SK-N-MC (cell line): Measurements from ENCODE around the gene PRR19.

Source experiments
- DNase-seq: peaks from one replicate; pipeline ENCODE4 v3.0.0-alpha.2; 2011; ENCODE audit warnings: low read depth, low spot score
- H3K27ac ChIP-seq: fragments of 200-600 bp; sonication (generic); 2 replicates; pipeline ENCODE4 v1.5.1; 2016; ENCODE audit warnings: mixed run types
- H3K36me3 ChIP-seq: fragments of 200-600 bp; sonication (generic); 2 replicates; pipeline ENCODE4 v1.6.1; 2017; ENCODE audit warnings: antibody characterized with exemption, low read length, mixed read lengths; ENCODE audit not compliant: insufficient read depth
- H3K4me3 ChIP-seq: fragments of 200-600 bp; sonication (generic); 2 replicates; pipeline ENCODE4 v1.5.1; 2016
- H3K9ac ChIP-seq: fragments of 200-600 bp; sonication (generic); 2 replicates; pipeline ENCODE4 v1.8.0; 2017; ENCODE audit warnings: mixed run types, mixed read lengths; ENCODE audit not compliant: insufficient read length
- H3K9me3 ChIP-seq: fragments of 200-600 bp; sonication (generic); 2 replicates; pipeline ENCODE4 v1.6.1; 2017; ENCODE audit warnings: low read depth, mild to moderate bottlenecking, antibody characterized with exemption, low read length, moderate library complexity, mixed read lengths
- EZH2 ChIP-seq: fragments of 200-600 bp; sonication (generic); IDR thresholded peaks from one replicate; pipeline ENCODE4 v1.6.1; 2017; ENCODE audit warnings: antibody characterized with exemption
- FOXP2 ChIP-seq: optimal IDR thresholded peaks from 2 replicates; pipeline ENCODE3; 2011; ENCODE audit warnings: mild to moderate bottlenecking, moderate library complexity; ENCODE audit not compliant: insufficient read depth; ENCODE audit errors: extremely low read length, control extremely low read depth
- POLR2AphosphoS5 ChIP-seq: IDR thresholded peaks from 2 replicates; pipeline ENCODE4 v1.6.1; 2012; ENCODE audit warnings: mild to moderate bottlenecking, low read depth, low read length, borderline replicate concordance

PRR19 gene

GRCh38 chr19:42313840-42314755 lies 12.2 kb downstream of the PRR19 start:
- no peaks in the 10 kb centered on the region for H3K36me3 ChIP-seq
- no peak overlapping the region for H3K9ac ChIP-seq
- TF ChIP-seq EZH2, result no peak
- TF ChIP-seq POLR2AphosphoS5, result no peak
- TF ChIP-seq FOXP2, result no peak
- no peak overlapping the region for H3K27ac ChIP-seq
- no peaks in the 10 kb centered on the region for H3K9me3 ChIP-seq
- no peak overlapping the region for H3K4me3 ChIP-seq
- DNase-seq, result no peak

- H3K9ac ChIP-seq, result no peak overlapping the region
- H3K27ac ChIP-seq, result no peak overlapping the region
- H3K36me3 ChIP-seq, result no peaks in the 10 kb centered on the region
- DNase-seq, result no peak
- no peaks in the 10 kb centered on the region for H3K9me3 ChIP-seq
- no peak for TF ChIP-seq EZH2
- TF ChIP-seq FOXP2, result no peak
- no peak for TF ChIP-seq POLR2AphosphoS5
- no peak overlapping the region for H3K4me3 ChIP-seq
Measured at GRCh38 chr19:42315024-42315423, 13.1 kb downstream of the PRR19 start.

- TF ChIP-seq FOXP2, result no peak
- no peaks in the 10 kb centered on the region for H3K9me3 ChIP-seq
- no peaks in the 10 kb centered on the region for H3K36me3 ChIP-seq
- no peak for DNase-seq
- H3K9ac ChIP-seq, result no peak overlapping the region
- no peak overlapping the region for H3K4me3 ChIP-seq
- no peak overlapping the region for H3K27ac ChIP-seq
Measured at GRCh38 chr19:42316223-42317211, 14.6 kb downstream of the PRR19 start.

- H3K36me3 ChIP-seq, result no peaks in the 10 kb centered on the region
Measured at GRCh38 chr19:42317535-42317934, 15.6 kb downstream of the PRR19 start.

GRCh38 chr19:42322305-42322704 lies 20.4 kb downstream of the PRR19 start:
- Histone ChIP-seq H3K36me3 (no peaks in the 10 kb centered on the region), H3K9me3 (no peaks in the 10 kb centered on the region), H3K4me3 (no peak overlapping the region), H3K9ac (no peak overlapping the region), H3K27ac (no peak overlapping the region)
- no peak for TF ChIP-seq FOXP2
- no peak for TF ChIP-seq EZH2
- no peak for TF ChIP-seq POLR2AphosphoS5
- DNase-seq, result no peak

More at GRCh38 chr19:42317535-42317934, 15.6 kb downstream of the PRR19 start:
- H3K4me3 ChIP-seq, result no peak overlapping the region
- H3K9me3 ChIP-seq, result no peaks in the 10 kb centered on the region
- no peak overlapping the region for H3K9ac ChIP-seq
- H3K27ac ChIP-seq, result no peak overlapping the region
- TF ChIP-seq EZH2 (no peak), FOXP2 (no peak), POLR2AphosphoS5 (no peak)
- no peak for DNase-seq

- Histone ChIP-seq H3K36me3 (no peaks in the 10 kb centered on the region), H3K9ac (no peak overlapping the region), H3K4me3 (no peak overlapping the region), H3K9me3 (no peaks in the 10 kb centered on the region), H3K27ac (no peak overlapping the region)
- no peak for DNase-seq
- no peak for TF ChIP-seq EZH2
- no peak for TF ChIP-seq POLR2AphosphoS5
Measured at GRCh38 chr19:42323473-42323851, 21.5 kb downstream of the PRR19 start.

GRCh38 chr19:42323852-42324654 lies 22.1 kb downstream of the PRR19 start:
- no peak for TF ChIP-seq FOXP2
- TF ChIP-seq EZH2, result no peak
- TF ChIP-seq POLR2AphosphoS5, result no peak
- no peaks in the 10 kb centered on the region for H3K36me3 ChIP-seq
- H3K27ac ChIP-seq, result no peak overlapping the region
- no peaks in the 10 kb centered on the region for H3K9me3 ChIP-seq
- H3K4me3 ChIP-seq, result peak overlapping the region; percentile 51
- H3K9ac ChIP-seq, result no peak overlapping the region
- DNase-seq, result no peak
